Stimulated activated CD4-positive, alpha-beta T cell treated with anti-CD3 and anti-CD28 coated beads, Interleukin-12 subunit alpha, Interleukin-12 subunit beta, amount 100 ng/mL, for 48 hours (primary cell): Measurements from ENCODE around the gene USP28.
"Not testable (repeated sequence)": the region's sequence is repeated elsewhere in the genome, so short reads cannot be mapped to it uniquely, and the experiment has no call there.

Experiments
- DNase-seq, 3 donors: peaks; one replicate each; pipeline ENCODE4 v3.0.0-alpha.2; 2020; ENCODE audit warnings: low read depth in 2 of 3, low spot score in 1 of 3

Gene USP28

GRCh38 chr11:113879446-113879845 lies 4.1 kb upstream of the USP28 start:
- not testable (repeated sequence) for DNase-seq

DNA sequence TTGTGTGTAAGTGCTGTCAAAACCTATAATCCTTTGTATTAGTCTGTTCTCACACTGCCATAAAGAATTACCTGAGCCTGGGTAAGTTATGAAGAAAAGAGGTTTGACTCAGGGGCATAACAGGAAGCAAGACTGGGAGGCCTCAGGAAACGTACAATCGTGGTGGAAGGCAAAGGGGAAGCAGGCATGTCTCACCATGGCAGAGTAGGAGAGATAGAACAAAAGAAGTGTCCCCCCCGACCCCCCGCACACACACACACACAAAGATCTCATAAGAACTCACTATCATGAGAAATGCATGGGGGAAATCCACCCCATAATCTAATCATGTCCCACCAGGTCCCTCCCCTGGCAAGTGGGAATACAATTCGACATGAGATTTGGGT lies 2.3 kb upstream of the USP28 start:
- DNase-seq: no peak

DNA sequence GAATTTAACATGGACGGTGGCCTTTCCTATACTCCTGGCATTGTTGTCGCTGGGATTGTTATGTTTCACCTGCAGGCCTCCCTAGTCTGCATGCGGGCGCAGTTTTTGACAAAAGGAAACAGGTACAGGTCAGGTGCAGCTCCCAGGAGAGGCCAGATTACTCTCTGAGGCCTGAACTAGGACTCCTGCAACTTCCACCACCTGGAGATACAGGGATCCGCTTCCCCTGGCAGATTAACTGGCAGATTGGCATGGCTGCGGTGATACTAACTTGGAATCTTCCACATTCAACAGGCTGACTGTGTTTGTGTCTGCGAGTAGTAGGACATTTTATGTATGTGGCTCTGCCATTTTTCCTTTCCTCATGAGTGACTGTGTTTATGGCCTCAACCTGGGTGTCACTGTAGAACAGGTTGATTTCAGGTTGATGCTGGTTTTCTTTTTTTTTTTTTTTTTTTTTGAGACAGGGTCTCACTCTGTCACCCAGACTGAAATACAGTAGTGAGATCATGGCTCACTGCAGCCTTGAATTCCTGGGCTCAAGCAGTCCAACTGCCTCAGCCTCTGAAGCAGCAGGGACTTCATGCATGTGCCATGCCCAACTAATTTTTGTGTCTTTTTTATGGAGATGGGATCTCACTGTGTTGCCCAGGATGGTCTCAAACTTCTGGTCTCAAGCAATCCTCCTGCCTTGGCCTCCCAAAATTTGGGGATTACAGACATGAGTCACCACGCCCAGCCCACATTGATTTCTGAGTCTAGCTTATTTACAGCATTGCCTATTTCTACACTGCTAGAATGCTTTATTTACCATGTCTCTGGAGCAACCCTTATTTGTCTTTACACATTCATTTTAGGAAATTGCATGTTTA lies 1.7 kb upstream of the USP28 start:
- no peak for DNase-seq

DNA sequence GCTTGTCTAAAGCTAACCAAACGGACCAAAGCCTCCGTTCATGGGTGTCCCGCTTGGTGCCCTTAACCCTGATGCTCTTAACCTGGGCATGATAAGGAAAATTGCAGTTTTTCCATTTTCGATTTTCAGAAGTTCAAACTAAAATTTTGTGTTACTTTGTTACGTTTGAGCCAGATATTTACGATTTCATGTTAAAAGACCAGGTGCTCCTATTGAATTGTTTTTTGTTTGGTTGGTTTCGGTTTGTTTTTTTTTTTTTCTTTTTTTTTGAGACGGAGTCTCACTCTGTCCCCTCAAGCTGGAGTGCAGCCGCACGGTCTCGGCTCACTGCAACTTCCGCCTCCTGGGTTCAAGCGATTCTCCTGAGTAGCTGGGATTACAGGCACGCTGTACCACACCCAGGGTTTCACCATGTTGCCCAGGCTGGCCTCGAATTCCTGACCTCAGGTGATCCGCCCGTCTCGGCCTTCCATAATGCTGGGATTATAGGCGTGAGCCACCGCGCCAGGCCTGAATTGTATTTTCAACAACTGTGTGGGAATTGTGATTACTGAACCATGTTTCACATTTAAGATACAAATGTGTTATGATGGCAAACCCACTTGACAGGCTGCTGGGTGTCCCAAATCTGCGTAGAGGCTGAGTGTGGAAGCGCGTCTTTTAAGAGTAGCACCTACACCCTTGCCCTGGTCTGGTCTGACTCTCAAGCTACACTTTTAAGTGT lies 864 bp upstream of the USP28 start:
- DNase-seq: no peak

- DNase-seq: peak in 1 of 3 donors; percentile 17
Measured at GRCh38 chr11:113874581-113875233, 665 bp downstream of the USP28 start.

DNA sequence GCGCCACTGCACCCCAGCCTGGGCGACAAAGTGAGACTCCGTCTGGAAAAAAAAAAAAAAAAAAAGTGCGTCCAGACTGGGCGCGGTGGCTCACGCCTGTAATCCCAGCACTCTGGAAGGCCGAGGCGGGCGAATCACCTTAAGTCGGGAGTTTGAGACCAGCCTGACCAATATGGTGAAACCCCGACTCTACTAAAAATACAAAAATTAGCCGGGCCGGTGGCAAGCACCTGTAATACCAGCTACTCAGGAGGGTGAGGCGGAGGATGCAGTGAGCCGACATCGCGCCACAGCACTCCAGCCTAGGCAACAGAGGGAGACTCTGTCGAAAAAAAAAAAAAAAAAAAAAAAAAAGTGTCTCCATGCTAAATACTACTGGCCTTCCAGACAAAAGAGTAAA lies 1.3 kb downstream of the USP28 start:
- DNase-seq: no peak

- DNase-seq: no peak
Measured at GRCh38 chr11:113873236-113873626, 2.1 kb downstream of the USP28 start.

DNA sequence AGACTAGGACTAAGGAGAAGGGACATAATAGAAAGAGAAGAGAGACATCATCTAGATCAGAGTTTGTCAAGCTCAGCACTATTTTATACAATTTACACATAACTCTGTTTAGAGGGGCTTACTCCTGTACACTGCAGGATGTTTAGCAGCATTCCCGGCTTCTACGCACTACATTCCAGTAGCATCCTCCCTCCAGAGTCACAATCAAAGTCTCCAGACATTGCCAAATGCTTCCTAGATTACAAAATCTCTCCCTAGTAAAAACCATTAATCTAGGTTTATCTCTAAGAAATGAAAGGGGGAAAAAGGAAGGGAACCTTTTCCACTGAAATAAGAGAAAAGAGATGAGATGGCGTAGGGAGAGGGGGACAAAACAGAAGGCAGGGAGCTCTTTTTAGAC lies 4.0 kb downstream of the USP28 start:
- no peak for DNase-seq

- no peak for DNase-seq
Measured at GRCh38 chr11:113867843-113868503, 7.4 kb downstream of the USP28 start.

DNA sequence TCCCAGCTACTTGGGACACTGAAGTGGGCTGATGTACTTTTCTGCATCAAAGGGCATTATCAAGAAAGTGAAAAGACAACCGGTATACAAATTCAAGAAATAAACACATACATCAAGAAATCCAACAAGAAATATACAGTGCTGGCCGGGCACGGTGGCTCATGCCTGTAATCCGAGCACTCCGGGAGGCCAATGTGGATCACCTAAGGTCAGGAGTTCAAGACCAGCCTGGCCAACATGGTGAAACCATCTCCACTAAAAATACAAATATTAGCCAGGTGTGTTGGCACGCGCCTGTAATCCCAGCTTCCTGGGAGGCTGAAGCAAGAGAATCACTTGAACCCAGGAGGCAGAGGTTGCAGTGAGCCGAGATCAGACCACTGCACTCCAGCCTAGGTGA lies 9.5 kb downstream of the USP28 start:
- no peak for DNase-seq

DNA sequence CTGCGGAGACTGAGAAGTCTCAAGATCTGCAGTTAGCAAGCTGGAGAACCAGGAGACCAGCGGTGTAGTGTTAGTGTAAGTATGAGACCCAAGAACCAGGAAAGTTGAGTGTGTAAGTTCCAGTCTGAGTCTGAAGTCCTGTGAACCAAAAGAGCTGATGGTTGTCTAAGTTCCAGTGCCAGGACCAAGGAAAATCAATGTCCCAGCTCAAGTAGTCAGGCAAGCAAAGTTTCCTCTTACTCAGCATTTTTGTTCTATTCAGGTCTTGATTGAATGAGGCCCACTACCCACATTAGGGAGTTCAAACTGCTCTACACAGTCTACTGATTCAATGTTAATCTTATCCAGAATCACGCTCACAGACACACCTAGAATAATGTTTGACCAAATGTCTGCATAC lies 11.0 kb downstream of the USP28 start:
- DNase-seq: no peak

GRCh38 chr11:113862435-113862834 lies 12.9 kb downstream of the USP28 start:
- no peak for DNase-seq

DNA sequence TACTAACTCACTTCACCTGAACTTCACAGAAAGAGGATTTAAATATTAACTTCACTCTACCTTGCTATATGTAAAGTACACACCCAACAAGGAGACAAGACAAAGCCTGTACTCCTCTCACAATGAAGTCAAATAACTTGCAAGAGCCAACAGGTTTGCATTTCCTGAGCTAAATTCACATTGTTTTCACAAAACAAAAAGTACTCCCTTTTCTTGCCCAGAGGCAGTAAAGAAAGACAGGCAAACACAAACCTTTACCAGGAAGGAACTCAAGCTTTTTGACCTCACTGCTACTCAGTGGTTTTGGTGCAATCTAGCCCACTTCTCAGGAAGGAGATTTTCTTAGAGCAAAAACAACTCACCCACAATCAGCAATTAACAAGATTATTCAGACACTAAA lies 15.7 kb downstream of the USP28 start:
- DNase-seq: no peak

DNA sequence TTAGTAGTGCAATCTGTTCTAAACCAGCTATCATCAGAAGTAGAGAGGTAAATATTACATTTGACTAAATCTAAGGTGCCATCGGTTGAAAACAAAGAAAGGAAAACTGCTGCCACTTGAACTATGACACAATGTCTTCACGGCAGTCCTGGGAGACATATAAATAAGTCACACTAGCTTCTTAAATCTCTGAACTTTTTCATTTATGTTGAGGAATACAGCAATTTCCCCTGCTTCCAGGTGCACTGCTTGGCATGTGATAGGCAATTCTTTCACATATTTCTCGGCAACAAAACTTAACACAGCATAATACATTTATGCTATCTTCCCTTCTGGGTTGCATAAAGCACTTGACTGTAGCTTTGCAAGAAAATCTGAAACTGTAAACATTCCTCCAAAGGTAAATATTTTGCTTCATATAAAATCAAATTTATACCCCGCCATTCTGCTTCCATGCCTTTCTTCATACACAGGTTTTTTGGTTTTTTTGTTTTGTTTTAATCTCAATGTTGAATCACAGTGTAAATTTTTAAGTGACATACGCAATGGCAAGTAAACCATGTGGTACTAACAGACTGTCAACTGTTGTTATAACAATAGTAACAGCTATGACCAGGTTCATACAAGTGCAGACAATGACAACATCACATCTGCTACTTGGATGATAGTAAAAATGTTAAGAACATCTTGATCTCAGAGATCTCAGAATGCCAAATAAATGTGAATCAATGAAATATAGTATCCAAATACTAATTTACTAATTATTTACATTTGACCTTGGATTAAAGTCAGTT lies 18.2 kb downstream of the USP28 start:
- no peak for DNase-seq

- DNase-seq: no peak
Measured at GRCh38 chr11:113855803-113856202, 19.6 kb downstream of the USP28 start.

DNA sequence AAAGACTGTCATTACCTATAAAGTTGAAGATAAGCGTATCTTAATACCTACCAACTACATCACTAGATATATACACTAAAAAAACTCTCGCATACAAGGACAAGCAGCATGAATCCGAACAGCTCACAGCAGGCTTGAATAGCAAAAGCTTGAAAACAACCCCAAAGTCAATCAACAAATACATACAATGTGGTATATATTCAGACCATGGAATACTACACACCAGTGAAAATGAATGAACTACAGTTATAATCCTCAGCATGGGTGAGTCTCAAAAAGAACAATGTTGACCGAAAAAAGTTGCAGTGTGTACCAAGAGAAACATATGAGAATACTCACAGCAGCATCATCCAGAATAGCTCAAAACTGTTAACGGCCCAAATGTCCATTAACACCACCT lies 25.2 kb downstream of the USP28 start:
- no peak for DNase-seq

DNA sequence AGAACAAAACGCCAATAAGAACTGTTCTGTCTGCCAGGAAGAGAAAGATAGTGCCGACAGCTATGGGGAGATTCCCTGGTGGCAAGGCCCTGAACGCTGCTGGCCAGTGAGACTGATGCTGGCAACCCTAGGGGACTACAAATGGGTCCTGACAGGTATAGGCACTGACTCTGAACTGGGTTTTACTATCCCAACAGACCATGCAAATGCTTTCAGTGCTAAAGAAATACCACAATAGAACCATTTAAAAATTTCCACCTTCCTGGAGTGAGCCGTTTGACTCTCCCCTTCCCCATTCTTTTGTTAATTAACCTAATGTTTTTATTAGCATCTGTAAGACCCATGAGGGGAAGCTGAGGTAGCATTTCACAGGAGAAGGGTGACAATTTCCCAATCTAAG lies 25.7 kb downstream of the USP28 start:
- DNase-seq: no peak

DNA sequence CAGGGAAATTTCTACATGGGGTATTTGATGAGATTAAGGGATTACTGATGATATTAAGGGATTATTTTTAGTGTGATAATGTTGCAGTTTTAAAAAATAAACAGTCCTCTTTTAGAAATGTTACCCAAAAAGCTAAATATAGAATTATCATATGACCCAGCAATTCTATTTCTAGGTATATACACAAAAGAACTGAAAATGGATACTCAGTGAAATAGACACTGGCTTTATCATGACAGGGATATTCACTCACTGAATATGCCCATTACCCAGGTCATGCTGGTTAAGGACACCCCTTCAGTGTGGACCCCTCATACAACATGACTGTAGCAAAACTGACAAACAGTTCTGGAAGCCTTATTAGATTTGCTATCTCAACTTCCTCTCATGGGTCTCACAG lies 27.8 kb downstream of the USP28 start:
- DNase-seq: no peak

DNA sequence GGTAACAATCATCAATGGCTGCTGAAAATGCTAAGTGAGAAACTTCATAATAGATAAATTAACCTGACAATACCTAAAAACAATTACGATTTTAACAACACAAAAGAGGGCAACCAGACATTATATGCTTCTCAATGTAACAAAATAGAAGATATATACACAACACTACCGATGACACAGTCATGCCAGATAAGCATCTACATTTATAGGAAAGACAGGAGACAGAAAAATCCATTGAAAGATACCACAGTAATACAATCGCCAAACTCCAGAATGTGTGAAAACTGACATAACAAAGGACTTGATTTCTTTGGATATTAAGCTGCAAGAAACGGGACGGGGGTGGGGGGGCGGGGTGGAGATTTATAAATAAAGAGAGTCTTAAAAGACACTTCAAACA lies 28.3 kb downstream of the USP28 start:
- DNase-seq: no peak

DNA sequence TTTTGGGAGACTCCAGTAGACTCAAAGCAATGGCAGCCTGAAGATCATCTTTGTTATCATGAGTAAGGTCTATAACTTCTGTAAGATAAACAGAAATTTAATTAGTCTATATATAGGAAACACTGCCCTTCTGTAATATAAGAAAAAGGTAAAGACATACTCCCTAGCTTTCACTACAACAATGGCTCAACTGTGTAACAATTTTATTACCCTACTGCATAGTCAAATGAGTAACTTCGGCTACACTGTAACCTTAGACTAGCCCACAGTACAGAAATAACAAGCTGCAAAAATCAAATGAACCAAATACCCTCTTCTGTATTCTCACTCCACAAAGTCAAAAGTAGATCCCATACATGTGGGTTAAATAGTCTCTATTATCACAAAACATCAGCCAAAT lies 33.7 kb downstream of the USP28 start:
- DNase-seq: no peak
